NCI-H345 (cell line): ENCODE results near the gene ZNF433.
"Not testable (repeated sequence)": the region's sequence is repeated elsewhere in the genome, so short reads cannot be mapped to it uniquely, and the experiment has no call there.

Experiments used
- DNase-seq: peaks from one replicate; lab custom pipeline; 2025; lab: John Stamatoyannopoulos, UW

ZNF433 gene

DNA sequence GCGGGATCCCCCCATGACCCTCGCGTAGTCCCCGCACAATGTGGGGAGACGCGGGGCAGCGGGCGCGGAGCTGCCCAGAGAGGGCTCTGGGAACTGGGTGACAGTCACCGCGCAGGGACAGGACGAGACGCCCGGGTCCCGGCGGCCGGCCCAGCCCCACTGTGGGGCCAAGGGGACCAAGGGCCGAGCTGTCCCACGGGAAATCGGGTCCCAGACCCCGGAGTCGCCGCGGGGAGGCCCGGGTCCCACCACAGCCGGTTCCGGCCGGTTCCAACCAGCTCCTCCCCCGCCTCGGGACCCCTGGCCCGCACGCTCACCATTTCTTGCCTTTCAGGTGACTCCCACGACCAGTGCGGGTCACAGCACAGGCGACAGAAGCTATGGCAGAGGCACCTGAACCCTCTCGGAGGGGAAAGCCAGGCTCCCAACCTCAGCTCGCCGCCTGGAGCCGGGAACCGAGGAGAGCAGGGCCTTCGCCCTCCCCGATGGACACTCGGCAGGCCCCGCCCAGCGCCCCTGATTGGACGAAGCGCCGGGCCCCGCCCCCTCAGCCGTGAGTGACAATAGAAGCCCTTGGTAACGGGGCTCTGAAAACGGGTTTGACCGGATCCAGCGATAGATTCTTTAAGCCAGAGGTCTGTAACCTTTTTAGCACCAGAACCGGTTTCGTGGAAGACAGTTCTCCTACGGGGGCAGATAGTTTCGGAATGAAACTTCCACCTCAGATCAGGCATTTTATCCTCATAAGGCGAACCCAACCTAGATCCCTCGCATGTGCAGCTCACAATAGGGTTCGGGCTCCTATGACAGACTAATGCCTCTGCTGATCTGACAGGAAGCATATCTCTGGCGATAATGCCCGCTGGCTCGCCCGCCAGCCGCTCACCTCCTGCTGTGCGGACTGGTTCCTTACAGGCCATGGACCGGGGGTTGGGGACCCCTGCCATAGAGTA, at the start of gene ZNF433:
Gene ZNF433, minus strand, starts transcription at position 460 of the 953 bp plus-strand sequence. Its CDS starts 140 bp downstream, at position 320.
- DNase-seq: peak; percentile 72

DNA sequence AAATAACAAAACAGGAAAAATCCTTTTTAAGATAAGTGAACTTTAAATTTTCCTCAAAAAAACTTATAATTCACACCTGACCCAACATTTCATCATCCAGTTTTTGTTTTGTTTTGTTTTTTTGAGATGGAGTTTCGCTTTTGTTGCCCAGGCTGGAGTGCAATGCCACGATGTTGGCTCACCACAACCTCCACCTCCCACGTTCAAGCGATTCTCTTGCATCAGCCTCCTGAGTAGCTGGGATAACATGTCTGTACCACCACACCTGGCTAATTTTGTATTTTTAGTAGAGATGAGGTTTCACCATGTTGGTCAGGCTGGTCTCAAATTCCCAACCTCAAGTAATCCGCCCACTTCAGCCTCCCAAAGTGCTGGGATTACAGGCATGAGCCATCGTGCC, 47.9 kb upstream of the ZNF433 start:
- DNase-seq: not testable (repeated sequence)

DNA sequence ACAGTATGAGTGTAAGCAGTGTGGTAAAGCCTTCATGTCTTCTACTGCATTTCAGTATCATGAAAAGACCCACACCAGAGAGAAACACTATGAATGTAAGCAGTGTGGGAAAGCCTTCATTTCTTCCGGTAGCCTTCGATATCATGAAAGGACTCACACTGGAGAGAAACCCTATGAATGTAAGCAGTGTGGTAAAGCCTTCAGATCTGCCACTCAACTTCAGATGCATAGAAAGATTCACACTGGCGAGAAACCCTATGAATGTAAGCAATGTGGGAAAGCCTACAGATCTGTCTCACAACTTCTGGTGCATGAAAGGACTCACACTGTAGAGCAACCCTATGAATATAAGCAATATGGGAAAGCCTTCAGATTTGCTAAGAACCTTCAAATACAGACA, 41.9 kb upstream of the ZNF433 start:
- DNase-seq: no peak

DNA sequence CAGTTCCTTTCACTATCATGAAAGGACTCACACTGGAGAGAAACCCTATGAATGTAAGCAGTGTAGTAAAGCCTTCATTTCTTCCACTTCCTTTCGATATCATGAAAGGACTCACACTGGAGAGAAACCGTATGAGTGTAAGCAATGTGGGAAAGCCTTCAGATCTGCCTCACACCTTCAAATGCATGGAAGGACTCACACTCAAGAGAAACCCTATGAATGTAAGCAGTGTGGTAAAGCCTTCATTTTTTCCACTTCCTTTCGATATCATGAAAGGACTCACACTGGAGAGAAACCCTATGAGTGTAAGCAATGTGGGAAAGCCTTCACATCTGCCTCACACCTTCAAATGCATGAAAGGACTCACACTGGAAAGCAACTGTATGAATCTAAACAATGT, 40.9 kb upstream of the ZNF433 start:
- DNase-seq: not testable (repeated sequence)

DNA sequence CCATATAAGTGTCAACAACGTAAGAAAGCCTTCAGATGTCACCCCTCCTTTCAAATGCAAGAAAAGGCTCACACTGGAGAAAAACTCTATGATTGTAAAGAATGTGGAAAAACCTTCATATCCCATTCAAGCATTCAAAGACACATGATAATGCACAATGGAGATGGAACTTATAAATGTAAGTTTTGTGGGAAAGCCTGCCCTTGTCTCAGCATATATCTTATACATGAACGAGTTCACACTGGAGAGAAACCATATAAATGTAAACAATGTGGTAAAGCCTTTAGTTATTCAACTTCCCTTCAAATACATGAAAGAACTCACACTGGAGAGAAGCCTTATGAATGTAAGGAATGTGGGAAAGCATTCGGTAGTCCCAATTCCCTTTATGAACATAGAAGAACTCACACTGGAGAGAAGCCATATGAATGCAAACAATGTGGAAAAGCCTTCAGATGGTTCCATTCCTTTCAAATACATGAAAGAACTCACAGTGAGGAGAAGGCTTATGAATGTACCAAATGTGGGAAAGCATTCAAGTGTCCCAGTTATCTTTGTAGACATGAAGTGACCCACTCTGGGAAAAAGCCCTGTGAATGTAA, 40.2 kb upstream of the ZNF433 start:
- no peak for DNase-seq

DNA sequence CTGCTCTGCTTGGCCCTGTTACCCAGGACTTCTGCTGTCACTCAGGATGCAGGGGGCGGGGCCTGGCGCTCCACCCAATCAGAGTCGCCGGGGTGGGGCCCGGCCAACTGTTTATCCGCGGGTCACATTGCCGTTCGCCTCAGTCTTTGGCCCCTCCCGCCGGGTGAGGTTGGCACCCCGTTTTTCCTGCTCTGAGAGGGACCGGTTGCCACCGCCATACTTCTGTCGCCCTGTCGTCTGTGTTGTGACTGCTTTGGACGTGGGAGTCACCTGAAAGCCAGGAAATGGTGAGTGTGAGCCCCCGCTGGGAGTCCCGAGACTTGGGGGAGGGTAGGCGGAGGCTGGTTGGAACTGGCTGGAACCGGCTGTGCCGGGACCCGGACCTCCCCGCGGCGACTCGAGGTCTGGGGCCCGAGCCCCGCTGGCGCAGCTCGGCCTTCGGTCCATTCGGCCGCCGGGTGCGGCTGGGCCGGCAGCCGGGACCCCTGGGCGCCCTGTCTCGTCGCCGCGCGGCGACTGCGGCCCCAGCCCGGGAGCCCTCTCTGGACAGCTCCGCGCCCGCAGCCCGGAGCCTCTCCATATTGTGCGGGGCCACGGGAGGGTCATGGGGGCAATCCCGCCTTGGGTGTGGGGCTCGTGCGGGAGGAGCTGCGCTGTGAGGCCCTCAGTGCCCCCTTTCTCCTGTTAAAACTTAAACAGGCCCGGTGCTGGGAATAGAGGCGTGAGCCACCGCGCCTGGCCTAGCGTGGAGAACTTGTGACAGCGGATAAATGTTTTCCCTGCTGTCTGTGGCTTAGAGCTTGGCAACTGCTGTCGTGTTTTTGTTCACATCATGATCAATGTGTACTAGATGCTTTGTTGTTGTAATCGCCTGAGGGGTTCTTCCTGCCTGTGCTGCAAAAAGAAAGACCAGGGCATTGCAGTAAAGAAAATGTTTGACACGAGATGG, 29.4 kb upstream of the ZNF433 start, which contains the start of gene ZNF844:
Gene ZNF844, plus strand, starts transcription at position 142 of the 949 bp plus-strand sequence. Its CDS starts 143 bp downstream, at position 285.
- peak; percentile 55 for DNase-seq

DNA sequence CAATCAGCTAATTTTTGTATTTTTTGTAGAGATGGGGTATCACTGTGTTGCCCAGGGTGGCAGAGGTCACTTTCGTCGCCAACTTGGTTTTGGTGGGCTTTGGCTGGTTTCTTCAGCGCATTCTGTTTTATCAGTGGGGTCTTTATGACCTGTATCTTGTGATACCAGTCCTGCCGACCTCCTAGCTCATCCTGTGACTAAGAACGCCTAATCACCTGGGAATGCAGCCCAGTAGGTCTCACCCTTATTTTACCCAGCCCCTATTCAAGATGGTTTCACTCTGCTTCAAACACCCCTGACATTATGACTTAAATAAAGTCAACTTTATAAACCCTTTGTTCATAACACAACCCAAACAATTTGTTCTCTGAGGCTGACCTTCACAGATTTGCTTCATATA, 20.3 kb upstream of the ZNF433 start:
- DNase-seq: no peak

DNA sequence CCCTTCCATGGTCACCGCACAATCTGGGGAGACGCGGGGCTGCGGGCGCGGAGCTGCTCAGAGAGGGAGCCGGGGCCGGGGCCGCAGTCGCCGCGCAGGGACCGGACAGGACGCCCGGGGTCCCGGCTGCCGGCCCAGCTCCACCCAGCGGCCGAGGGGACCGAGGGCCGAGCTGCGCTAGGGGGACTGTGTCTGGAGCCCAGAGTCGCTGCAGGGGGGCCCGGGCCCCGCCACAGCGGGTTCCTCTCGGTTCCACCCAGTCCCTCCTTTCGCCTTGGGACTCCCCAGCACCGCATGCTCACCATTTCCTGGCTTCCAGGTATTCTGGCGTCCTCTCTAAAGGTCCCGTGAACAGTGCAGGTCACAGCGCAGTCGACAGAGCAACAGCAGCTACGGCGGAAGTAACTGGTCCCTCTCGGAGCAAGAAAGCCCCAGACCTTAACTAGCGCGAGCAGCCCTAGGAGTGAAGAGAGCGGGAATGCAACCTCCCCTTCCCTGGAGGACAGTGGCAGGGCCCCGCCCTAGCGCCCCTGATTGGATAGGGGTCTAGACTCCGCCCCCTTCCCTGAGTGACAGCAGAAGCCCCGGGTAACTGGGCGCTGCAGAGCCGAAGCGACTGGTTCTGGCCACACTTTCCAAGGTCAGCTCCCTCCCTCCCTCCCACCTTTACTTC, 17.2 kb upstream of the ZNF433 start, which contains the start of gene ZNF878:
Gene ZNF878, minus strand, starts transcription at position 465 of the 673 bp plus-strand sequence. Its CDS starts 160 bp downstream, at position 305.
- DNase-seq: peak; percentile 78

DNA sequence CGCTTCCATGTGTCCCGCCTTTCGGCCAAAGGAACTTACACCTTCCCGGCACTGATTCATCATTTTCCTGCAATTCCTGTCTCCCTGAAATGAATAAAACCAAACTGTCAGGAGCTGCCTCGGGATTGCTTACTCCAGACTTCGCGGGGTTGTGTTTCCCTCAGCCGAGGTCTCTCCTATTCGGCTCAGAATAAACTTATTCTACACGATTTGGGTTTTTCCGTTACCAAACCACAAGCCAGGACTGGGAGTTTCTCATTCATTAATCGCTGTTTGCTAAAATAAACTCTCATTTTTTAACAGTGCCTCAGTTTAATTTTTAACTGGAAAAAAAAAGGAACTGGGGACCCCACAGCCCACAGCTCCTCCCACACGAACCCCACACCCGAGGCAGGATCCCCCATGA, 16.6 kb upstream of the ZNF433 start:
- peak; percentile 0 for DNase-seq

DNA sequence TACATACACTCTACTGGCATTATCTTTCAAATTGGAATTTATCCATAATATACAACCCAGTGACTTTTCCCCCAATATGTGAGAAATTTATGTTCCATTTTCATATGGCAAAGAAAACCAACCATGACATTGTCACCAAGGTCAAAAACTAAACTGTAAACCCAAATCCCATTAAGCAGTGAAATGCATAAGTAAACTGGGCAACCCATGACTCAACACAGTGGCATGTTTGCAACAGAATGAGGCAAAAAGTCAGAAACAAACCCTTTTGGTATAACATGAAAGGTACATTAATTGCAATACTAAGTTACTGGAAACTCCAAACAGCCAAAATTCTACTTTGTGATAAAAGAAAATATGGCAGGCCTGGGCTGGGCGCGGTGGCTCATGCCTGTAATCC, 12.4 kb upstream of the ZNF433 start:
- no peak for DNase-seq

DNA sequence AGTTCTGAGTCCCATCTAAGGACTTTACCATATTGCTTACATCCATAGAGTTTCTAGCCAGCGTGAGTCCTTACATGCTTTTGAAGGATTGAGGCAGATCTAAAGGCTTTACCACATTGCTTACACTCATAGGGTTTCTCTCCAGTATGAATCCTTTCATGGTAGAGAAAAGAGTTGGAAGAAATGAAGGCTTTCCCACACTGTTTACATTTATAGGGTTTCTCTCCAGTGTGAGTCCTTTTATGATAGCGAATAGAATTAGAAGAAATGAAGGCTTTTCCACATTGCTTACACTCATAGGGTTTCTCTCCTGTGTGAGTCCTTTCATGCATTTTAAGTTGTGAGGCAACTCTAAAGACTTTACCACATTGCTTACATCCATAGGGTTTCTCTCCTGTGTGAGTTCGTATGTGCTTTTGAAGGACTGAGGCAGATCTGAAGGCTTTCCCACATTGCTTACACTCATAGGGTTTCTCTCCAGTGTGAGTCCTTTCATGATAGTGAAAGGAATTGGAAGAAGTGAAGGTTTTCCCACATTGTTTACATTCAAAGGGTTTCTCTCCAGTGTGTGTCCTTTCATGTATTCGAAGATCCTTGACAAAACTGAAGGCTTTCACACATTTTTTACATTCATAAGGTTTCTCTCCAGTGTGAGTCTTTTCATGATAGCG, 8.4 kb upstream of the ZNF433 start:
- DNase-seq: no peak

DNA sequence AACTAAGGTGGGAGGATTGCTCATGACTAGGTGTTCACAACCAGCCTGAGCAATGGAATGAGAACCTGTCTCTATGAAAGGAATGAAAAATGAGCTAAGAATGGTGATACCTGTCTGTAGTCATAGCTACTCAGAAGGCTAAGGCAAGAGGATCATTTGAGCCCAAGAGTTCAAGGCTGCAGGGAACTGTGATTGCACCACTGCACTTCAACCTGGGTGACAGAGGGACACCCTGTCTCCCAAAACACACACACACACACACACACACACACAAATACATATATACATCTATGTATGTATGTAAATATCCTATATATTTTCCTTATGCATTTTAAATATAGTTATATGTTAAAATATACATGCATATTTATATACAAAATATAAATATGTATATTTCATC, 7.4 kb upstream of the ZNF433 start:
- DNase-seq: no peak

DNA sequence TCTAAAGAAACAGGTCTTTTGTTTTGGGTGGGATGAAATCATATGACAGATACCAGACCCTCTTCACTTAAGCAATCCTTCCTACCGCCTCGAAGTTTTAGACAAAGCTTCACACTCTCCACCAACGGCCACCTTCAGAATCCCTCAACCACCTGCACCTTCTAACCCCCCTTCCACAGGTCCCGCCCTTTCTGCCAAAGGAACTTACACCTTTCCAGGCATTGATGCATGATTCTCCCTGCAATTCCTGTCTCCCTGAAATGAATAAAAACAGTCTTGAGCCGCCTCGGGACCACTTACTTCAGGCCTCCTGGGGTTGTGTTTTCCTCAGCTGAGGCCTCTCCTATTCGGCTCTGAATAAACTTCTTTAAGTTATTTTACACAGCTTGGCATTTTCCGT, 859 bp downstream of the ZNF433 start:
- no peak for DNase-seq

DNA sequence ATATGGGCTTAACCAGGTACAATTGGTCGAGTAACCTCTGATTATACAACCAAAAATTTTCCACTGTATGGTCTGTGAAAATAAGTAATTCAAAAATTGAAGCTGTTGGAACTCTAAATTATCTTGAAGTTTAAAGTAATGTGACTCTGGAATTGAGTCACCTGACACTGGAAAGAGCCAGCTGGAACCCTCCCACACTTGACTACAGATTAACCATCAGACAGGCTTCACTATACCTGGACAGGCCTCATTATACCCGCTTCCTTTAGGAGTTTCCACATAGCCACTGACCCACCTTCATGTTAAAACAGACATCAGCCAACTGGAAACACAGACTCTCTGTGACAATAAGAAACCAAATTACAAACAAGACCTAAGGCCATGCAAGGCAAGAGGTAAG, 1.3 kb downstream of the ZNF433 start:
- DNase-seq: no peak

DNA sequence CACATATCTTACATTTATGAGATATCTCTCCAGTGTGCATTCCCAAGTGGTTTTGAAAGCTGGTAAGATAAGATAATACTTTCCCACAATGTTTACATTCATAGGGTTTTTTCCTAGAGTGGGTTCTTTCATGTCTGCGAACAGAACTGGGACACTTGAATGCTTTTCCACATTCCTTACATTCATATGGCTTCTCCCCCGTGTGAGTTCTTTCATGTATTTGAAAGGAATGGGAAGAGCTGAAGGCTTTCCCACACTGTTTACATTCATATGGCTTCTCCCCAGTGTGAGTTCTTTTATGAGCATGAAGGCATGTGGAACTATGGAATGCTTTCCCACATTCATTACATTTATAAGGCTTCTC, 19.7 kb downstream of the ZNF433 start:
- no peak for DNase-seq

DNA sequence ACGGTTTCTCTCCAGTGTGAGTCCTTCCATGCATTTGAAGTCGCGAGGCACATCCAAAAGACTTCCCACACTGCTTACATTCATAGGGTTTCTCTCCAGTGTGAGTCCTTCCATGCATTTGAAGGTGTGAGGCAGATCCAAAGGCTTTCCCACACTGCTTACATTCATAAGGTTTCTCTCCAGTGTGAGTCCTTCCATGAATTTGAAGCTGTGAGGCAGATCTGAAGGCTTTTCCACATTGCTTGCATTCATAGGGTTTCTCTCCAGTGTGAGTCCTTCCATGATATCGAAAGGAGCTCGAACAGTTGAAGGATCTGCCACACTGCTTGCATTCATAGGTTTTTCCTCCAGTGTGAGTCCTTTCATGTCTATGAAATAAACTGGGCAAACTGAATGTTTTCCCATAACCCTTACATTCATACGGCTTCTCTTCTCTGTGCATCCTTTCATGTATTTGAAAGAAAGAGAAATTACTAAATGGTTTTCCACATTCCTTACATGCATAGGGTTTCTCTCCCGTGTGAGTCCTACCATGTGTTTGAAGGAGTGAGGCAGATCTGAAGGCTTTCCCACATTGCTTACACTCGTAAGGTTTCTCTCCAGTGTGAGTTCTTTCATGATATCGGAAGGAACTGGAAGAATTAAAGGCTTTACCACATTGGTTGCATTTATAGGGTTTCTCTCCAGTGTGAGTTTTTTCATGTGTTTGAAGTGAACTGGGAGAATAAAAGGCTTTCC, 20.3 kb downstream of the ZNF433 start:
- no peak for DNase-seq

DNA sequence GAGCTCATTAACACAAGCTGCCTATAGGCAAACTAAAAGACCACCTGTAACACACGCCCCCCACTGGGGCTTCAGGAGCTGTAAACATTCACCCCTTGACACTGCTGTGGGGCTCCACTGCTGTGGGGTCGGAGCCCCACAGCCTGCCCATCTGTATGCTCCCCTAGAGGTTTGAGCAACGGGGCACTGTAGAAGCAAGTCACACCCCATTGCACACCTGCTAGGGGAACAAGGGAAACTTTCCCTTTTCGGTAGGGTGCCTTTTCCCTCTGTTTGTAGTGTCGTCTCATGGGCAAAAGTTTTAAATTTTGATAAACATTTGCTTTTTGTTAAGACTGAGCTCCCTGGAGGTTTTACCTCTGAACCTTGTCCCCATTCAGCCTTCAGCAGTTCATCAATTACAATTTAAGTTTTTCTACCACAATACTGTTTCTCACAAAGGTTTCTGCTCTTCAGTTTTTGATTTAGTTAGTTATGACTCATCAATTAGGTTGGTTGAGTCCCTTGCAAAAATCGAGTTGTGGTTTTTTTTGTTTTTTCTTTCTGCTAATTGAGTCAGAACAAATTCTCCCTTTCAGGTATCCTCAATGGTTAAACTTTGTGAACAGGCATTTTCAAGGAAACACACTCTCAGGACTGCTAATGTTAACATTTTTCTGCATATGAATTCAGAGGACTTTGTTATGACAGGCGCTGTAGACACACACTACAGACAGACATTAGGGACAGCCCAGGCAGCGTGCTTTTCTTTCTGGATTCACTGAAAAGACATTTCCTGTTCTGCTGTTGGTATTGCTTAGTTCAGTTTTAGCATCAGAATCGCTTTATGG, 35.1 kb downstream of the ZNF433 start:
- no peak for DNase-seq

DNA sequence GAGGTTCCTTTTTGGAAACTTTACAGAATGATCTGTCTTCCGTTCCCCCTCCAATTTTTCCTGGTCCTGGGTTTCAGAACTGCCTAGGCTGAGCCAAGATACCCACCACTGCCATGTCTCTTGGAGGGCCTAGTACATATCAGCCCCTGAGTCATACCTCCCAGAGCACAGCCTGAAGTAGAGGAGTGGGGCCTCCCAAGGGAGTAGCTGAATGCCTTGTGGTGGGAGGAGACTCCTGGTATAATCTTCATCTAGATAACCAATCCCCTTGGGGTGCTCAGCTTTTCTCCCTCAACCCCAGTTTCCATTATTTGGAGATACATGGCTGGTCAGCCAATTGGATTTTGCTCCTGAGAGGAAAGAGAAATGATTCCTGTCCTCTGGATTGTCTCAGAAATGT, 40.3 kb downstream of the ZNF433 start:
- no peak for DNase-seq

DNA sequence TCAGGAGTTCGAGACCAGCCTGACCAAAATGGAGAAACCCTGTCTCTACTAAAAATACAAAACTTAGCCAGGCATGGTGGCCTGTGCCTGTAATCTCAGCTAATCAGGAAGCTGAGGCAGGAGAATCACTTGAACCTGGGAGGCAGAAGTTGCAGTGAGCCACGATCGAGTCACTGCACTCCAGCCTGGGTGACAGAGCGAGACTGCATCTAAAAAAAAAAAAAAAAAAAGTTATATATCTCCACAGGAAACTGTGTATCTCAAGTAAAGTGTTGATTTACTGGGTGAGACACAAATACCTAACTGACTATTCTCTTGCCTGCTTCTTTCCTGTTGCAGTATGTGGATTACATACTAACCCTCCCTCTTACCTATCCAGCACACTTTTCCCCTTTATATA, 43.6 kb downstream of the ZNF433 start:
- not testable (repeated sequence) for DNase-seq
